ENCODE measurements around the gene PKN1. TPM values are rescaled to one million over a fixed set of nuclear protein-coding genes. Genes with fewer than 3 reads are reported as not detected.

PKN1 gene
- total and polyA plus RNA-seq, 10 of the 15 experiments (the other 5 are each of a cell fraction or from before 2014, with no cell fraction given): 1.0 to 189 (median 52.7) TPM

DNA sequence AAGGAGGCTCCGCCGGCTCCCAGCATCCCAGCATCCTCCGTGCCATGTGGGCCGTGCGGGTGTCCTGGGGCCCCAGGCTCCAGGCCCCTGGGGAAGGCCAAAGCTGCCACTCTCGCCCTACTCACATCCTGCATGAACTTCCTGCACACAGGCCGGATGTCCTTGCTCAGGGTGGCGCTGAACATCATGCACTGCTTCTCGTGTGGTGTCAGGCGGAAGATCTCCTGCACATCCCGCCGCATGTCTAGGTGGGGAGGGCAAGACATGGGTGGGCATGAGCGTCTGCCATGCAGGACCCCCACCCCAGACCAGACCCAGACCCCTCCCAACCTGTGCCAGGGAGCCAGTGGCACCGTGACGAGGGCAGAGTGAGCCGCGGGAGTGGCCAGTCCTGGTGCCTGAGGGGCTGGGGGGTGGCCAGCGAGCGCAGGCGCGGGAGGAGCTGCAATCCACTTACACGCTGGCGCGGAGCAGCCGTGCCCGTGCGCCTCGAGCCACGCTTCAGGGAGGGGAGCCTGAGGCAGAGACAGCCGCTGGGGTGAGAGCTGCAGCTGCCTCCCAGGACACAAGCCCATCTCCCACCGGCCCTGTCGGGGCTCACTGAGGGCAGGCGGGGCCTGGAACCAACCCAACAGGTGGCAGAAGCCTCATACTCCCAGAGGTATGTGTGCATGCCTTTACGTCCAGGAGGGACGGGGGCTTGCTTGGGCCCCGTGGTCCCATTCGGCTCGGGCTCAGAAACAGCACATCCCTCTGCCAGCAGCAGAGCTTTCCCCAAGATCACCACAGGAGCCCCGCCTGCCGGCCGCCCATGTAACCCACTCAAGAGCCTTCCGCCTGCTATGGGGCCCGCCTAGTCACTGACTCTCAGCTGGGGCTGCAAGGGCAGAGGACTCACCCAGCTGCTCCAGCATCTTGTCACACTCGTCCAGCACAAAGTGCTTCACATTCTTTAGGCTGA, 22.7 kb upstream of the PKN1 start:
- intact Hi-C loops (cut with micrococcal nuclease; ENCODE audit: unreplicated experiment): no loop called here
- CTCF ChIA-PET: no interaction called here
- DNase-seq (ENCODE audit: low read depth, low spot score) (no peak), ATAC-seq (no peak), FAIRE-seq (no peak)
- Histone ChIP-seq H4K20me1 (ENCODE audit: control insufficient read depth, insufficient read depth) (peaks cover 13% of the 10 kb centered on the region; the same call in 1 of the 2 replicates), H3K27me3 (replicated peaks in 1 of 2; ENCODE audit: control insufficient read depth in 2 of 2, insufficient read depth in 2 of 2, low read length in 1 of 2) (no peaks in the 10 kb centered on the region), H3K79me2 (ENCODE audit: control insufficient read depth, insufficient read depth, low read length) (peaks cover 35% of the 10 kb centered on the region), H3K9ac (ENCODE audit: control insufficient read depth, insufficient read depth, low read length) (no peak overlapping the region), H3K9me3 (replicated peaks; ENCODE audit: control insufficient read depth, insufficient read depth, low read length) (no peaks in the 10 kb centered on the region; the same call in 2 of the 3 replicates), H3K4me1 (ENCODE audit: control insufficient read depth, insufficient read depth, low read length) (peaks cover 7% of the 10 kb centered on the region), H3K27ac (ENCODE audit: control insufficient read depth, insufficient read depth) (no peak overlapping the region), H3K36me3 (ENCODE audit: control insufficient read depth in 2 of 2, insufficient read depth in 2 of 2, low read length in 1 of 2) (peaks cover 33 to 71% of the 10 kb centered on the region in 2 experiments), H3K4me2 (ENCODE audit: control insufficient read depth, insufficient read depth) (no peak overlapping the region), H3K4me3 (no peak overlapping the region), H2AFZ (ENCODE audit: control insufficient read depth, low read depth, low read length) (no peak overlapping the region)
- WGBS (ENCODE audit: insufficient coverage, insufficient replicate concordance, low lambda C conversion rate, missing lambda C conversion rate): 62% methylated on average over 44 of the region's 44 CpGs
- SMC1A ChIA-PET (ENCODE audit: uncharacterized antibody, unreplicated experiment): no interaction called here
- no TSS peak for BruUV-seq (replicated peaks)
- POLR2A ChIA-PET: interaction anchor here (0.9 to 1.1 kb wide), 2 partner anchors 30 to 54 kb away, joined by 3 read pairs; no protein-coding TSS in a partner anchor
- RAD21 ChIA-PET (ENCODE audit: unreplicated experiment): no interaction called here
- in situ Hi-C loops (cut with MboI): no loop called here
- TF ChIP-seq POLR2A (IDR thresholded peaks at IDR 0.05; ENCODE audit: low read depth, low read length) (peak; percentile 72), BACH1 (IDR thresholded peaks at IDR 0.05; ENCODE audit: borderline replicate concordance) (peak; percentile 38; the same call in 1 of the 2 replicates), STAT1 (conservative IDR thresholded peaks at IDR 0.05) (no peak), POLR2AphosphoS5 (IDR thresholded peaks at IDR 0.05; ENCODE audit: low read length) (peak; percentile 40; the same call in 1 of the 2 replicates)
- TF ChIP-seq, protein P1, sequence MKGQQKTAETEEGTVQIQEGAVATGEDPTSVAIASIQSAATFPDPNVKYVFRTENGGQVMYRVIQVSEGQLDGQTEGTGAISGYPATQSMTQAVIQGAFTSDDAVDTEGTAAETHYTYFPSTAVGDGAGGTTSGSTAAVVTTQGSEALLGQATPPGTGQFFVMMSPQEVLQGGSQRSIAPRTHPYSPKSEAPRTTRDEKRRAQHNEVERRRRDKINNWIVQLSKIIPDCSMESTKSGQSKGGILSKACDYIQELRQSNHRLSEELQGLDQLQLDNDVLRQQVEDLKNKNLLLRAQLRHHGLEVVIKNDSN (IDR thresholded peaks at IDR 0.05; ENCODE audit: borderline replicate concordance, extremely low read length, insufficient read depth, low read depth, low read length): no peak
- TF ChIP-seq, protein P2, sequence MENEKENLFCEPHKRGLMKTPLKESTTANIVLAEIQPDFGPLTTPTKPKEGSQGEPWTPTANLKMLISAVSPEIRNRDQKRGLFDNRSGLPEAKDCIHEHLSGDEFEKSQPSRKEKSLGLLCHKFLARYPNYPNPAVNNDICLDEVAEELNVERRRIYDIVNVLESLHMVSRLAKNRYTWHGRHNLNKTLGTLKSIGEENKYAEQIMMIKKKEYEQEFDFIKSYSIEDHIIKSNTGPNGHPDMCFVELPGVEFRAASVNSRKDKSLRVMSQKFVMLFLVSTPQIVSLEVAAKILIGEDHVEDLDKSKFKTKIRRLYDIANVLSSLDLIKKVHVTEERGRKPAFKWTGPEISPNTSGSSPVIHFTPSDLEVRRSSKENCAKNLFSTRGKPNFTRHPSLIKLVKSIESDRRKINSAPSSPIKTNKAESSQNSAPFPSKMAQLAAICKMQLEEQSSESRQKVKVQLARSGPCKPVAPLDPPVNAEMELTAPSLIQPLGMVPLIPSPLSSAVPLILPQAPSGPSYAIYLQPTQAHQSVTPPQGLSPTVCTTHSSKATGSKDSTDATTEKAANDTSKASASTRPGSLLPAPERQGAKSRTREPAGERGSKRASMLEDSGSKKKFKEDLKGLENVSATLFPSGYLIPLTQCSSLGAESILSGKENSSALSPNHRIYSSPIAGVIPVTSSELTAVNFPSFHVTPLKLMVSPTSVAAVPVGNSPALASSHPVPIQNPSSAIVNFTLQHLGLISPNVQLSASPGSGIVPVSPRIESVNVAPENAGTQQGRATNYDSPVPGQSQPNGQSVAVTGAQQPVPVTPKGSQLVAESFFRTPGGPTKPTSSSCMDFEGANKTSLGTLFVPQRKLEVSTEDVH (IDR thresholded peaks at IDR 0.05; ENCODE audit: low read depth, partially characterized antibody): no peak

All from GM12878 (cell line).